ENCODE data around the gene NTN5.

DNA sequence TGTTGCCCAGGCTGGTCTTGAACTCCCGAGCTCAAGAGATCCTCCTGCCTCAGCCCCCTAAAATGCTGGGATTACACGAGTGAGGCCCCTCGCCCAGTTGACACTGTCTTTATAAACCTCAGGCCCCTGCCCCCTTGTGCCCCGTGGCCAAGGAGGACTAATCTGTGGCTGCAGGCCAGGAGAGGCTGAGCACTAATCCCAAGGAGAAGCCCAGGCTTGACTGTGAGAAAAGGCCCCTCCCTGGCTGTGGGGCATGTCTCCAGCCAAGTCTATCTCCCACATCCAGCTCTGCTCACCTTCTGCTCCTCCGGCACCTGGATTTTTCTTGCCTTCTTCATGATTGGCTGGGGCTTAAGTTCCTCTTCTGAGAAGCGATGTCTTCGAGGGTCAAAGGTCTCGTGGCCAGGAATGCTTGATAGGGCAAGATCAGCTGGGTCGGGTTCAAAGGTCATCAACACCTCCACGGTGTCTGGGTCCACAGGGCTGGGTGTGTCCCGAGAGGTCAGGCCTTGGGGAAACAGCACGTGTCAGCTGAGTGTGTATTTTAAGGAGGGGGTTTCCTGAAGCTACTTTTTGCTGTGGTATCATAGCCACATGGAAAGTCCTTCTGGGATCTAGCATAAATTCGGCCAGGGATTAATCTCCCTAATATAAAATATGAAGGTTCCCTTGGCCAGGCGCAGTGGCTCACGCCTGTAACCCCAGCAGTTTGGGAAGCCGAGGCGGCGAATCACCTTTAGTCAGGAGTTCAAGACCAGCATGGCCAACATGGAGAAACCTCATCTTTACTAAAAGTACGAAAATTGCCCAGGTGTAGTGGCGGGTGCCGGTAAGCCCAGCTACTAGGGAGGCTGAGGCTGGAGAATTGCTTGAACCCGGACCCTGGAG lies 39.4 kb downstream of the NTN5 start:
- TF ChIP-seq FOXA1 (IDR thresholded peaks at IDR 0.05), result no peak
- TF ChIP-seq FOXK2 (IDR thresholded peaks at IDR 0.05), result no peak
- no peak for TF ChIP-seq SUZ12 (IDR thresholded peaks at IDR 0.05)
- TF ChIP-seq TARDBP (IDR thresholded peaks at IDR 0.05), result no peak
- no peak for TF ChIP-seq ARNT (IDR thresholded peaks at IDR 0.05)

Data from HEK293T (cell line).